Progenitor cell of endocrine pancreas (in vitro differentiated cells): ENCODE results near the gene ERRFI1. TPM values are rescaled to one million over a fixed set of nuclear protein-coding genes. Genes with fewer than 3 reads are reported as not detected.

Experiments
- DNase-seq: peaks from one replicate; pipeline ENCODE4 v3.0.0; 2021; ENCODE audit warnings: low spot score; ENCODE audit not compliant: unreplicated experiment
- H3K27ac Mint-ChIP-seq: 2 replicates; pipeline ENCODE4 v1.8.0; 2021; ENCODE audit warnings: mild to moderate bottlenecking, moderate library complexity, mixed read lengths
- H3K27me3 Mint-ChIP-seq: 2 replicates; pipeline ENCODE4 v1.8.0; 2021; ENCODE audit warnings: mixed read lengths
- H3K36me3 Mint-ChIP-seq: 2 replicates; pipeline ENCODE4 v1.8.0; 2022; ENCODE audit warnings: mixed read lengths; ENCODE audit not compliant: insufficient read depth
- H3K4me1 Mint-ChIP-seq: 2 replicates; pipeline ENCODE4 v1.8.0; 2021; ENCODE audit warnings: low read depth, mixed read lengths
- H3K4me3 Mint-ChIP-seq: 2 replicates; pipeline ENCODE4 v1.8.0; 2021; ENCODE audit warnings: low read depth, mild to moderate bottlenecking, moderate library complexity, mixed read lengths
- H3K9me3 Mint-ChIP-seq: 2 replicates; pipeline ENCODE4 v1.8.0; 2021; ENCODE audit warnings: low read depth, mixed read lengths
- total RNA-seq: library from RNA; stranded (reverse); gene quantifications from 2 replicates; pipeline ENCODE4 v1.2.1, GENCODE V29; 2021
- TF ChIP-seq, protein P1 (sequence below): fragments of 200-600 bp; sonication (generic); IDR thresholded peaks from one replicate; pipeline ENCODE4 v1.5.0; 2021; ENCODE audit warnings: antibody characterized with exemption, mild to moderate bottlenecking; ENCODE audit not compliant: unreplicated experiment

The ERRFI1 gene
- total RNA-seq, 1 donor from 2014 or later = 138 TPM

- H3K36me3 Mint-ChIP-seq = peaks cover 2% of the 10 kb centered on the region
- H3K27me3 Mint-ChIP-seq = no peaks in the 10 kb centered on the region
- no peaks in the 10 kb centered on the region for H3K9me3 Mint-ChIP-seq
- DNase-seq = no peak
- H3K4me1 Mint-ChIP-seq = peaks cover 71% of the 10 kb centered on the region
- H3K27ac Mint-ChIP-seq = peak overlapping the region; percentile 90
- TF ChIP-seq, protein P1, sequence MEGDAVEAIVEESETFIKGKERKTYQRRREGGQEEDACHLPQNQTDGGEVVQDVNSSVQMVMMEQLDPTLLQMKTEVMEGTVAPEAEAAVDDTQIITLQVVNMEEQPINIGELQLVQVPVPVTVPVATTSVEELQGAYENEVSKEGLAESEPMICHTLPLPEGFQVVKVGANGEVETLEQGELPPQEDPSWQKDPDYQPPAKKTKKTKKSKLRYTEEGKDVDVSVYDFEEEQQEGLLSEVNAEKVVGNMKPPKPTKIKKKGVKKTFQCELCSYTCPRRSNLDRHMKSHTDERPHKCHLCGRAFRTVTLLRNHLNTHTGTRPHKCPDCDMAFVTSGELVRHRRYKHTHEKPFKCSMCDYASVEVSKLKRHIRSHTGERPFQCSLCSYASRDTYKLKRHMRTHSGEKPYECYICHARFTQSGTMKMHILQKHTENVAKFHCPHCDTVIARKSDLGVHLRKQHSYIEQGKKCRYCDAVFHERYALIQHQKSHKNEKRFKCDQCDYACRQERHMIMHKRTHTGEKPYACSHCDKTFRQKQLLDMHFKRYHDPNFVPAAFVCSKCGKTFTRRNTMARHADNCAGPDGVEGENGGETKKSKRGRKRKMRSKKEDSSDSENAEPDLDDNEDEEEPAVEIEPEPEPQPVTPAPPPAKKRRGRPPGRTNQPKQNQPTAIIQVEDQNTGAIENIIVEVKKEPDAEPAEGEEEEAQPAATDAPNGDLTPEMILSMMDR = no peak
- H3K4me3 Mint-ChIP-seq = peak overlapping the region; percentile 85
Measured at GRCh38 chr1:8021676-8022266, 4.3 kb downstream of the ERRFI1 start.

DNA sequence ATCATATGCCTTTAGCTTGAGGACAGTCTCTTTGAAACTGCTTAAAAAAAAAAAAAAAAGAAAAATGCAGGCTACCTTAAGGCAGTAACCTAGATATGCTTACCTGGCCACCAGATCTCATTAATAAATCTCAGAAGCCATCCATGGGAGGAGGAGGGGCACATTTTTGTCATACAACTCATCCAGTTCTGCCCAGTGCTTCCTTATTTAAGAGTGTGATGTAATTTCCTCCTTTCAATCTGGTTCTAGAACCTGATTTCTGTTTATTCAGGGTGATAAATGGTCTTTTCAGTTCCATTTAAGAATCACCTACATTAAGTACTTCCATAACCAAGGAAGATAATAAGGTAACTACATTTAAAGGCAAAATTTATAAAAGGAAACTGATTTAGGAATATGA lies 6.1 kb downstream of the ERRFI1 start:
- H3K4me3 Mint-ChIP-seq = peak overlapping the region; percentile 16
- peaks cover 5% of the 10 kb centered on the region for H3K36me3 Mint-ChIP-seq
- TF ChIP-seq, protein P1 = no peak
- no peaks in the 10 kb centered on the region for H3K9me3 Mint-ChIP-seq
- DNase-seq = no peak
- peaks cover 84% of the 10 kb centered on the region for H3K4me1 Mint-ChIP-seq
- no peaks in the 10 kb centered on the region for H3K27me3 Mint-ChIP-seq
- peak overlapping the region; percentile 77 for H3K27ac Mint-ChIP-seq

DNA sequence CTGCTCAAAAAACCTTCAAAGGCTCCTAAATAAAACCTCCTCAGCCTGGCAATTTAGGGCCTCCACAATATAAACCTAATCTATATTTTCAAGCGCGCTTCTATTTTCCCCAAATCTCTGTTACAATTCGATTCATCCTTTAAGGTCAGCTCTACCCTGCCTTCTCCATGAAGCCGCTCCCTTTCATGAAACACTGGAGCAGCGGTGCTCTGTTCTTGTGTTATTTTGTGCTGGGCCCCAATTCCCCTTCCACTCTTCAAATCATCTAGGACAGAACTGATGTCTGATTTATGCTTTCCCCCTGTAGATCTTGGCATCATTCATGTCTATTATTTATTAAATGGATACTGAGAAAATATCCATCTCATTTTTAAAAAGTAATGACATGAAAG lies 6.9 kb downstream of the ERRFI1 start:
- DNase-seq = no peak
- H3K9me3 Mint-ChIP-seq = no peaks in the 10 kb centered on the region
- H3K4me1 Mint-ChIP-seq = peaks cover 84% of the 10 kb centered on the region
- H3K27me3 Mint-ChIP-seq = no peaks in the 10 kb centered on the region
- H3K4me3 Mint-ChIP-seq = peak overlapping the region; percentile 27
- peak overlapping the region; percentile 77 for H3K27ac Mint-ChIP-seq
- TF ChIP-seq, protein P1 = no peak
- H3K36me3 Mint-ChIP-seq = peaks cover 6% of the 10 kb centered on the region

DNA sequence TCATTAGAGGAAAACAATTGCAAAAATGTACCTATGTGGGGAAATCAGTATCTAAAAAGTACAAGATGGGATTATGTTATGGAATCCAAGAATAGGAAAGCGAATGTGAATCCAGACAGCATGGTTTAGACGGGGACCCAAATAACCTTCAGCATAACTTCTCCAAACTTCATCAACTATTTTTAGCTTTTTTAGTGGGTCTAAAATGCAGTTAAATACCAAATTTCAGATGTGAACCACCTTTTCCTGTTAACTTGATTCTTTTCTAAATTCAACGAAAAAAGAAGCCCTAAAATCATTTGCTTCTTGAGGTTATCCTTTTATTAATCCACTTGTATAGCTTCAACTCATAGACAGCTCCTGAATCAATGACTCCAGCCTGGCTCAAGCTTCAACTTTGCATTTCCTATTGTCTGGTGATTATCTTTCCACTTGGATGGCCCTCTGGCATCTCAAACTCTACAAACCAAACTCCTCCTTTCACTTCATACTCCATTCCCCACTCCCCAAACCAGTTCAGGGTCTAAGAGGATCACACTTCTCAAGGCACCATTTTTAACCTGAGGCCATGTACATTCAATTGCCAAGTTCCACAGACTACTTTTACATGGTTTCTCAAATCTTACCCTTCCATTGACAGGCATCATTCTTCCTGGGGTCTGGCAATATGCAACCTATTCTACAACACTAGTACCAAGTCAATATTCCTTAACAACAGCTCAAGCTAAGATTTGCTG lies 7.4 kb downstream of the ERRFI1 start:
- Mint-ChIP-seq H3K36me3 (peaks cover 11% of the 10 kb centered on the region), H3K4me1 (peaks cover 79% of the 10 kb centered on the region), H3K27ac (peak overlapping the region; percentile 92), H3K4me3 (peak overlapping the region; percentile 27), H3K27me3 (no peaks in the 10 kb centered on the region), H3K9me3 (no peaks in the 10 kb centered on the region)
- TF ChIP-seq, protein P1 = no peak
- DNase-seq = no peak

DNA sequence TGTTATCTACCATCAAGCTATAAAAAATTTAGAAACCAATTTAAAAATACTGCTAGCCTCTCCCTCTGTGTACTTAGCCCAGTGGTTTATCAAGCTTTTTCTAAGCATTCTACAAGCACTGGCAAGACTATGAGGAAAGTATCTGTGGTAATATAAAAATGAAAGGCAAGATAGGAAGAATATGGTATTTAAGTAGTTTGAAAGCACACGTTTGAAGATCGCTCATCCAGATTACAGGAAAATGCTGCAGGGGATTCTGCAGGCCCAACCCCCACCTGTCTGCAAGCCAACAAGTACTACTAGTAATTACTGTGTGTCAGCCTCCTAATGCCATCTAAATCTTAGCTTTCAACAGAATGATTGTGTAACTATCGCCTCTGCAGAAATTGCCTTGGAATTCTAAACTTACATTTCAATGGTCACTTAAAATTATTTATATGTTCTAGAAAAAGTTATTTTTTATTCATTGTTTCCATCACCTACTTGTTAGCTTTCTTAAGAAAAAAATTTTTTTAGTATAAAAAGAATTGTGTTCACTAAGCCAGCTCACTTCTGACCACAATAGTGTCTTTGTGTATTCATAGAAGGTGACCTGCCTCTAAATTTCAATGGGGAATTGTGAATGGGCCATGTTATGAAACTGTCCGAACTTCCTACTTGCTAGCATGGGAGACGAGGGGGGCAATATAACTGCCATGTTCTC lies 8.5 kb downstream of the ERRFI1 start:
- H3K4me1 Mint-ChIP-seq = peaks cover 69% of the 10 kb centered on the region
- DNase-seq = no peak
- no peaks in the 10 kb centered on the region for H3K27me3 Mint-ChIP-seq
- TF ChIP-seq, protein P1 = no peak
- peak overlapping the region; percentile 92 for H3K27ac Mint-ChIP-seq
- H3K36me3 Mint-ChIP-seq = peaks cover 16% of the 10 kb centered on the region
- H3K9me3 Mint-ChIP-seq = no peaks in the 10 kb centered on the region
- peak overlapping the region; percentile 54 for H3K4me3 Mint-ChIP-seq
